PC-3 (cell line): ENCODE measurements around the gene EFNB1. TPM values are rescaled to one million over a fixed set of nuclear protein-coding genes. Genes with fewer than 3 reads are reported as not detected.
A peak's percentile ranks its signal among the peaks of the same experiment; 100 is the strongest.

ENCODE experiments used
- ATAC-seq: fragments of 200-7000 bp; cut with Tn5 transposase; 2 replicates; pipeline ENCODE4 v1.9.1; 2020; ENCODE audit warnings: mild to moderate bottlenecking, moderate library complexity
- BruUV-seq: library from RNA; stranded (reverse); fragments of 400-500 nt; replicated peaks from 2 replicates; lab custom pipeline; 2021; lab: Mats Ljungman, UMichigan
- CTCF ChIA-PET: fragments of 300-600 bp; sonication (Branson Sonifier 250); formaldehyde crosslinking; loops from one replicate; lab custom pipeline; 2022; ENCODE audit warnings: antibody characterized with exemption; lab: Charles Lee
- POLR2A ChIA-PET: fragments of 300-600 bp; sonication (Branson Sonifier 250); formaldehyde crosslinking; loops from one replicate; lab custom pipeline; 2022; ENCODE audit warnings: antibody characterized with exemption; ENCODE audit not compliant: unreplicated experiment; lab: Charles Lee
- DNase-seq: peaks from one replicate; pipeline ENCODE4 v3.0.0-alpha.2; 2015
- H2AFZ ChIP-seq: fragments of 300-600 bp; sonication (generic); 2 replicates; pipeline ENCODE4 v1.6.0; 2016; ENCODE audit warnings: antibody characterized with exemption, low read length
- H3F3A ChIP-seq: fragments of 300-600 bp; sonication (generic); one replicate; pipeline ENCODE4 v1.6.0; 2017; ENCODE audit warnings: antibody characterized with exemption, low read length, control low read depth, mild to moderate bottlenecking; ENCODE audit not compliant: unreplicated experiment
- H3K27ac ChIP-seq: fragments of 300-600 bp; sonication (generic); 2 replicates; pipeline ENCODE4 v1.5.1; 2016; ENCODE audit warnings: mild to moderate bottlenecking, low read length
- H3K27me3 ChIP-seq: fragments of 300-600 bp; sonication (generic); 2 replicates; pipeline ENCODE4 v1.6.1; 2016; ENCODE audit warnings: low read length, mixed read lengths
- H3K36me3 ChIP-seq: fragments of 300-600 bp; sonication (generic); 2 replicates; pipeline ENCODE4 v1.6.1; 2016; ENCODE audit warnings: low read depth, mixed run types, low read length, mixed read lengths
- H3K4me1 ChIP-seq: fragments of 300-600 bp; sonication (generic); 2 replicates; pipeline ENCODE4 v1.5.1; 2016; ENCODE audit warnings: low read length; ENCODE audit not compliant: insufficient read depth
- H3K4me2 ChIP-seq: fragments of 300-600 bp; sonication (generic); 2 replicates; pipeline ENCODE4 v1.6.0; 2016; ENCODE audit warnings: low read length
- H3K4me3 ChIP-seq: fragments of 300-600 bp; sonication (generic); 2 replicates; pipeline ENCODE4 v1.5.1; 2016; ENCODE audit warnings: mild to moderate bottlenecking, low read length, mixed read lengths
- H3K79me2 ChIP-seq: fragments of 300-600 bp; sonication (generic); 2 replicates; pipeline ENCODE4 v1.6.1; 2017; ENCODE audit warnings: low read length, mixed read lengths
- H3K9ac ChIP-seq: fragments of 300-600 bp; sonication (generic); 2 replicates; pipeline ENCODE4 v1.6.0; 2016; ENCODE audit warnings: mild to moderate bottlenecking, low read length
- H3K9me2 ChIP-seq: fragments of 300-600 bp; sonication (generic); replicated peaks from 2 replicates; pipeline ENCODE4 v1.6.1; 2016; ENCODE audit warnings: mixed run types, low read length, mixed read lengths
- H3K9me3 ChIP-seq: fragments of 300-600 bp; sonication (generic); 2 replicates; pipeline ENCODE4 v1.6.1; 2016; ENCODE audit warnings: low read length, mixed read lengths
- H4K20me1 ChIP-seq: fragments of 300-600 bp; sonication (generic); 2 replicates; pipeline ENCODE4 v1.6.1; 2016; ENCODE audit warnings: low read length, mixed read lengths
- EZH2 ChIP-seq: fragments of 300-600 bp; sonication (generic); IDR thresholded peaks from one replicate; pipeline ENCODE4 v1.6.1; 2017; ENCODE audit warnings: antibody characterized with exemption, mild to moderate bottlenecking, low read length; ENCODE audit not compliant: unreplicated experiment
- EZH2phosphoT487 ChIP-seq: fragments of 300-600 bp; sonication (generic); IDR thresholded peaks from 2 replicates; pipeline ENCODE4 v1.6.1; 2018; ENCODE audit warnings: mild to moderate bottlenecking, antibody characterized with exemption, low read length, borderline replicate concordance
- intact Hi-C: fragments of 100-400 bp; cut with micrococcal nuclease; formaldehyde crosslinking; loops from 2 replicates; pipeline ENCODE4 v1.9.0; 2023
- total RNA-seq: library from RNA; depleted of rRNA; stranded (reverse); fragments of >200 nt; gene quantifications from 2 replicates; pipeline ENCODE4 v1.2.3, GENCODE V29; 2014
- TF ChIP-seq, protein P1 (sequence below): fragments of 300-600 bp; sonication (generic); conservative IDR thresholded peaks from 2 replicates; pipeline ENCODE4 v1.5.1; 2017; ENCODE audit warnings: antibody characterized with exemption, low read depth, mild to moderate bottlenecking, low read length

EFNB1 gene
- total RNA-seq, 1 experiment from 2014 or later: 102 TPM

DNA sequence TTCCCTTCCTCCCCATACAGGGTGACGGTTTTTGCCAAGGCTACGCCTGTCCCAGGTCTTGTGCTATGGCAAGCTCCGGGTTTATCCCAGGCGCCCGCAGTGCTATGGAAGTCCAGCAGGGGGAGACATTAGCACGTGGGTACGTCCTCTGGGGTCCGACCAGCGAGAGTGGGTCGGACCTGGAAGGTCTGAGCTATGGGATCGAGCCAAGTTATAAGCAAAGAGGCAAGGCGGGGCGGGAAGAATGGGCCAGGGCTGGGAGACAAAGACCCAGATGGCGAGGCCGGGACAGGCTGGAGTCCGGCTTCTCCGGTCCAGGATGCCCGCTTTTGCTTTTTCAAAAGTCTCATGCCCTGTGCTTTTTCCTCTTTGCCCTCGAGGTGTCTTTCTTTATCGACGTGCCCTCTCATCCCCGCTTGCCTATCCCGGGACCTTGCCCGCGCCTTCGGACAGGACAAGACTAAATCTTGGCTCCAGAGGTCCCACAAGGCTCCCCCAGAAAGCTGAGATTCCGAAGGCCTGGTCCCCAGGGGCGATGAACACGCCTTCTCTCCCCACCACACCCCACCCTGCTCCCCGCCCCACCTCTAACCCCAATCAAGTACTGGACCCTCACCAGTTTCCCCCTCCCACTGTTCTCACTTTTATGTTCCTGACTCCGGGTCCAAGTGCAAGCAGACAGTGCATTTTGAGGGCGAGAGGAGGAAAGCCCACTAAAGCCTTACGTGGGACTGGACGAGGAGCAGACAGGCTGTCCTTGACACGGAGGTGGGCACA, 785 bp upstream of the EFNB1 start:
- Histone ChIP-seq H3K79me2 (peaks cover 43% of the 10 kb centered on the region), H3K36me3 (no peaks in the 10 kb centered on the region), H3K9me2 (no peaks in the 10 kb centered on the region), H3K4me1 (peaks cover 23% of the 10 kb centered on the region; the same call in 1 of the 2 replicates), H2AFZ (peak overlapping the region; percentile 44), H3K4me3 (peak overlapping the region; percentile 93), H3K27me3 (no peaks in the 10 kb centered on the region), H3K9me3 (no peaks in the 10 kb centered on the region), H3F3A (no peaks in the 10 kb centered on the region), H3K4me2 (peak overlapping the region; percentile 97), H3K9ac (peak overlapping the region; percentile 88), H3K27ac (peak overlapping the region; percentile 87), H4K20me1 (peaks cover 31% of the 10 kb centered on the region)
- ATAC-seq (peak; percentile 25), DNase-seq (peak; percentile 93)
- CTCF ChIA-PET: interaction anchor here (0.6 to 2.7 kb wide), 12 partner anchors 17 to 455 kb away, joined by 3 to 48 read pairs (median 7); no protein-coding TSS in a partner anchor
- POLR2A ChIA-PET: interaction anchor here (0.5 to 2.0 kb wide), 16 partner anchors 17 to 1346 kb away, joined by 3 to 62 read pairs (median 4); partner anchors contain the start of gene IGBP1
- BruUV-seq: TSS peak; percentile 89
- no peak for TF ChIP-seq EZH2
- TF ChIP-seq, protein P1, sequence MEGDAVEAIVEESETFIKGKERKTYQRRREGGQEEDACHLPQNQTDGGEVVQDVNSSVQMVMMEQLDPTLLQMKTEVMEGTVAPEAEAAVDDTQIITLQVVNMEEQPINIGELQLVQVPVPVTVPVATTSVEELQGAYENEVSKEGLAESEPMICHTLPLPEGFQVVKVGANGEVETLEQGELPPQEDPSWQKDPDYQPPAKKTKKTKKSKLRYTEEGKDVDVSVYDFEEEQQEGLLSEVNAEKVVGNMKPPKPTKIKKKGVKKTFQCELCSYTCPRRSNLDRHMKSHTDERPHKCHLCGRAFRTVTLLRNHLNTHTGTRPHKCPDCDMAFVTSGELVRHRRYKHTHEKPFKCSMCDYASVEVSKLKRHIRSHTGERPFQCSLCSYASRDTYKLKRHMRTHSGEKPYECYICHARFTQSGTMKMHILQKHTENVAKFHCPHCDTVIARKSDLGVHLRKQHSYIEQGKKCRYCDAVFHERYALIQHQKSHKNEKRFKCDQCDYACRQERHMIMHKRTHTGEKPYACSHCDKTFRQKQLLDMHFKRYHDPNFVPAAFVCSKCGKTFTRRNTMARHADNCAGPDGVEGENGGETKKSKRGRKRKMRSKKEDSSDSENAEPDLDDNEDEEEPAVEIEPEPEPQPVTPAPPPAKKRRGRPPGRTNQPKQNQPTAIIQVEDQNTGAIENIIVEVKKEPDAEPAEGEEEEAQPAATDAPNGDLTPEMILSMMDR: peak; percentile 93
- intact Hi-C loops: loop anchor here (1.0 to 5.0 kb wide), 6 partner anchors 104 to 394 kb away; no protein-coding TSS in a partner anchor

DNA sequence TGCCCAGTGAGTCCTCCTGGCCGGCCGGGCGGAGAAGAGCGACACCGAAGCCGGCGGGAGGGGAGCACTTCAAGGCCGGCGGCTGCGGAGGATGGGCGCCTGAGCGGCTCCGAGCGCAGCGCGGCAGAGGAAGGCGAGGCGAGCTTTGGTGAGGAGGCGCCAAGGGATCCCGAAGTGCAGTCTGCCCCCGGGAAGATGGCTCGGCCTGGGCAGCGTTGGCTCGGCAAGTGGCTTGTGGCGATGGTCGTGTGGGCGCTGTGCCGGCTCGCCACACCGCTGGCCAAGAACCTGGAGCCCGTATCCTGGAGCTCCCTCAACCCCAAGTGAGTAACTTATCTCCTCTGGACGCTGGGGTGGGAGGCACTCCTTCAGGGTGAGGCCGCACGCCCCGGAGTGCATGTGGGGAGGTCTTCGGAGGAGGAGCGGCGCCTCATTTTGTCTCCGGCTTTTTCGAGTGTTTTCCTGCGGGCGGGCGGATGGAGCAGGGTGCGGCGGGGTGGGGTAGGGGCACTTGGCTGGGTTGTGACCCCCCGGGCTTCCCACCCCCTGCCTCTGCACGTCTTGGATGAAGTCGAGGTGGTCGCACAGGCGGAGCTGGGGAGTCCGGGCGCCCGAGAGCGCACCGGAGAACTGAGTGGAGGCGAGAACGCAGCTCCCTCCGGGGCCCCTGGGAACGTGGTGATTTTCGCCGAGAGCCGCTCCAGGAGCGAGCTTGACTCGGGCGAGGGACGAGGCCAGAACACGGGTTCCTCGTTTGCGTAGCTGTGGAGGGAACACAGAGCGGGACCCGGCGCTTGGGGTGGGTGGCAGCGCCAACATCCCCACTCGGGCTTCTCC, 979 bp downstream of the EFNB1 start:
- Histone ChIP-seq H3K9me2 (no peaks in the 10 kb centered on the region), H3K27me3 (no peaks in the 10 kb centered on the region), H3K27ac (no peak overlapping the region), H3K9ac (peak overlapping the region; percentile 88), H3K4me1 (peaks cover 38% of the 10 kb centered on the region), H3K9me3 (no peaks in the 10 kb centered on the region), H3K4me3 (peak overlapping the region; percentile 93), H3K79me2 (peaks cover 60% of the 10 kb centered on the region), H3K36me3 (no peaks in the 10 kb centered on the region), H3F3A (no peaks in the 10 kb centered on the region), H3K4me2 (peak overlapping the region; percentile 97), H2AFZ (no peak overlapping the region), H4K20me1 (peaks cover 48% of the 10 kb centered on the region)
- ChIA-PET CTCF (interaction anchor here (0.6 kb wide), 1 partner anchor 1303 kb away, joined by 4 read pairs; the partner anchor contains the start of gene IGBP1), POLR2A (interaction anchor here (0.7 kb wide), 1 partner anchor 202 kb away, joined by 4 read pairs; no protein-coding TSS in a partner anchor)
- intact Hi-C loops: loop anchor here (5.0 kb wide), 2 partner anchors 103 to 323 kb away; no protein-coding TSS in a partner anchor
- DNase-seq: no peak
- no TSS peak for BruUV-seq
- ATAC-seq: no peak
- TF ChIP-seq, protein P1: no peak
- TF ChIP-seq EZH2 (no peak), EZH2phosphoT487 (no peak)
